ENCODE data around the gene CDKL2. TPM values are rescaled to one million over a fixed set of nuclear protein-coding genes. Genes with fewer than 3 reads are reported as not detected.

CDKL2 gene
- total and polyA plus RNA-seq, 2 donors (not counting 1 experiment from before 2014, with no cell fraction given): 0.81 TPM; not detected in 1

GRCh38 chr4:75673027-75673958, 43.0 kb upstream of the CDKL2 start, which contains the start of gene G3BP2:
TSS of gene G3BP2 (minus strand) at chr4:75673411. CDS start at chr4:75662025, 11,386 bp downstream.
- peak; percentile 92 for ATAC-seq (ENCODE audit: low read depth)
- peak within 1 kb of the TSS; percentile 99 for H3K4me3 Mint-ChIP-seq
- Histone ChIP-seq H3K9ac (ENCODE audit: low read length) (peak within 1 kb of the TSS; percentile 99), H3K27me3 (replicated peaks in 1 of 4; ENCODE audit: control extremely low read depth in 1 of 4, control insufficient read depth in 3 of 4, insufficient read depth in 4 of 4, low read length in 3 of 4) (no peaks in the 10 kb centered on the region), H4K20me1 (ENCODE audit: control insufficient read depth, insufficient read depth, low read length, poor library complexity, severe bottlenecking) (peaks cover 37% of the 10 kb centered on the region), H3K4me3 (ENCODE audit: control extremely low read depth in 1 of 5, extremely low read depth in 1 of 5, insufficient read depth in 1 of 5, low read depth in 2 of 5, low read length in 4 of 5) (peak within 1 kb of the TSS; percentile 90 to 100 (median 96)), H3K79me2 (ENCODE audit: control insufficient read depth, insufficient read depth, low read length) (peaks cover 57% of the 10 kb centered on the region), H3K36me3 (replicated peaks in 1 of 2; ENCODE audit: control extremely low read depth in 1 of 2, control insufficient read depth in 1 of 2, extremely low read depth in 1 of 2, insufficient read depth in 2 of 2, low read length in 1 of 2) (peaks cover 0 to 2% of the 10 kb centered on the region in 2 experiments), H3K4me1 (ENCODE audit: control insufficient read depth in 2 of 2, insufficient read depth in 2 of 2, low read length in 2 of 2) (peaks cover 34 to 37% of the 10 kb centered on the region in 2 donors), H3K4me2 (replicated peaks; ENCODE audit: low read depth, low read length, poor library complexity, severe bottlenecking) (peak within 1 kb of the TSS; percentile 71), H3K27ac (ENCODE audit: low read length in 2 of 2) (peak within 1 kb of the TSS; percentile 95 to 99), H2AFZ (ENCODE audit: insufficient read depth, low read depth, low read length, poor library complexity, severe bottlenecking) (peak within 1 kb of the TSS; percentile 75), H3K9me3 (ENCODE audit: control extremely low read depth in 1 of 3, control insufficient read depth in 2 of 3, insufficient read depth in 1 of 3, low read length in 2 of 3) (no peaks in the 10 kb centered on the region)
- peak within 1 kb of the TSS; percentile 99 for H3K27ac Mint-ChIP-seq
- H3K4me1 Mint-ChIP-seq: peaks cover 44% of the 10 kb centered on the region
- peak; percentile 99 for DNase-seq
- no peak for TF ChIP-seq EZH2 (IDR thresholded peaks at IDR 0.05; ENCODE audit: borderline replicate concordance, insufficient read depth, low read depth, low read length, poor library complexity, severe bottlenecking)
- no peak for TF ChIP-seq CTCF (IDR thresholded peaks at IDR 0.05)
- POLR2A ChIA-PET: interaction anchor here (0.8 to 3.6 kb wide), 5 partner anchors 18 to 159 kb away, joined by 3 to 27 read pairs (median 3); partner anchors contain the start of genes RCHY1, THAP6 and USO1
- intact Hi-C loops (cut with micrococcal nuclease): loop anchor here (1.0 to 2.0 kb wide), 6 partner anchors 18 to 318 kb away; partner anchors contain the start of genes CDKL2, RCHY1, SDAD1 and THAP6
- H3K27me3 Mint-ChIP-seq: no peaks in the 10 kb centered on the region
- CTCF ChIA-PET: interaction anchor here (1.0 to 2.9 kb wide), 5 partner anchors 26 to 50 kb away, joined by 4 to 25 read pairs (median 6); partner anchors contain the start of gene USO1
- no peaks in the 10 kb centered on the region for H3K9me3 Mint-ChIP-seq (ENCODE audit: insufficient read depth)
- under 1% methylated on average over 76 of the region's 83 CpGs for WGBS (ENCODE audit: insufficient coverage)

Measured in B cell (primary cell).